Measurements from ENCODE around the gene KIAA0513.

The KIAA0513 gene

DNA sequence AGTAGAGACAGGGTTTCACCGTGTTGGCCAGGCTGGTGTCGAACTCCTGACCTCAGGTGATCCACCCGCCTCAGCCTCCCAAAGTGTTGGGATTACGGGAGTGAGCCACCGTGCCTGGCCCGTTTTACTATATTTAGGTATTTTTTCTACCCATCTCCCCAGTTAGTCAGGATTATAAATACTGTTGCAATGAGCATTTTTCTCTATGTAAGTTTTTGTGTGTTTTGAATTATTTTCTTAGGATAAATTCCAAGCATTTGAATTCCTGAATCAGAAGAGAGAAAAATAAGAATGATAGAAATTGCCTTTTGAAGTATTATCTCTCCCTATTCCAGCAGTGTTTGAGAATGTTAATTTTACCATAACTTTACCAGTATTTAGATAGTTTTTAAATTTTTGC lies 36.6 kb downstream of the KIAA0513 start:
- H3K27ac ChIP-seq (ENCODE audit: low read depth, low read length, poor library complexity, severe bottlenecking) = no peak overlapping the region
- no peaks in the 10 kb centered on the region for H3K4me1 ChIP-seq (ENCODE audit: insufficient read depth, low read length, severe bottlenecking)
- no peaks in the 10 kb centered on the region for H3F3A ChIP-seq (ENCODE audit: insufficient read depth, low read length)
- no peak overlapping the region for H3K9ac ChIP-seq (ENCODE audit: low read length)
- no peaks in the 10 kb centered on the region for H3K36me3 ChIP-seq (ENCODE audit: insufficient read depth, low read length)
- H3K27me3 ChIP-seq (ENCODE audit: insufficient read depth, low read length) = 0 out of 2 replicates have a peak, but pooled peaks cover 7% of the 10 kb centered on the region
- no peak for TF ChIP-seq EZH2 (IDR thresholded peaks at IDR 0.05; ENCODE audit: borderline replicate concordance, low read length)
- TF ChIP-seq, protein P1, sequence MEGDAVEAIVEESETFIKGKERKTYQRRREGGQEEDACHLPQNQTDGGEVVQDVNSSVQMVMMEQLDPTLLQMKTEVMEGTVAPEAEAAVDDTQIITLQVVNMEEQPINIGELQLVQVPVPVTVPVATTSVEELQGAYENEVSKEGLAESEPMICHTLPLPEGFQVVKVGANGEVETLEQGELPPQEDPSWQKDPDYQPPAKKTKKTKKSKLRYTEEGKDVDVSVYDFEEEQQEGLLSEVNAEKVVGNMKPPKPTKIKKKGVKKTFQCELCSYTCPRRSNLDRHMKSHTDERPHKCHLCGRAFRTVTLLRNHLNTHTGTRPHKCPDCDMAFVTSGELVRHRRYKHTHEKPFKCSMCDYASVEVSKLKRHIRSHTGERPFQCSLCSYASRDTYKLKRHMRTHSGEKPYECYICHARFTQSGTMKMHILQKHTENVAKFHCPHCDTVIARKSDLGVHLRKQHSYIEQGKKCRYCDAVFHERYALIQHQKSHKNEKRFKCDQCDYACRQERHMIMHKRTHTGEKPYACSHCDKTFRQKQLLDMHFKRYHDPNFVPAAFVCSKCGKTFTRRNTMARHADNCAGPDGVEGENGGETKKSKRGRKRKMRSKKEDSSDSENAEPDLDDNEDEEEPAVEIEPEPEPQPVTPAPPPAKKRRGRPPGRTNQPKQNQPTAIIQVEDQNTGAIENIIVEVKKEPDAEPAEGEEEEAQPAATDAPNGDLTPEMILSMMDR (IDR thresholded peaks at IDR 0.05; ENCODE audit: low read length) = no peak
- H3K9me2 ChIP-seq (ENCODE audit: low read depth, low read length) = no peaks in the 10 kb centered on the region
- H2AFZ ChIP-seq (ENCODE audit: low read length) = no peak overlapping the region
- no peak overlapping the region for H3K4me2 ChIP-seq (ENCODE audit: low read length)
- no peaks in the 10 kb centered on the region for H3K9me3 ChIP-seq (ENCODE audit: low read length)
- H3K79me2 ChIP-seq (ENCODE audit: insufficient read depth, low read length) = no peaks in the 10 kb centered on the region
- no peaks in the 10 kb centered on the region for H4K20me1 ChIP-seq (ENCODE audit: insufficient read depth, low read length)
- no peak overlapping the region for H3K4me3 ChIP-seq (ENCODE audit: low read depth, low read length, poor library complexity, severe bottlenecking)

DNA sequence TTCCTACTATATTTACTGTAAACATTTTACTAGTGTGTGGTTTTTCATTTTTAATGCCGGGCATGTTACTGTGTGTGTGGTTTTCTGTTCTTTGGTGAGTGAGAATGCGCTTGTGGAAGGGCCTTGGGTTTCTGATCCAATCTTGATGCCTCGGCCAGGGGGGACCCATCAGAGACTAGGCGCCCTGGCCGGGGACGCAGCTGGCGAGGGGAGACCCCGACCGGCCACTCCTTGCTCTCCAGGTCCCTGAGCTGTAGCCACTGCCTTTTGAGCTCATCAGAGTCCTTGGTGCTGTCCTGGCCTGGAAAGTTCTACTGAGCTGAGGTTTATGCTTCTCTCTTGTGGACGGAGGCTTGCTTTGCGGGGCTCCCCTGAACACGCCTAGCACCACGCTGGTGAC lies 37.5 kb downstream of the KIAA0513 start:
- H3K79me2 ChIP-seq (ENCODE audit: insufficient read depth, low read length) = no peaks in the 10 kb centered on the region
- H4K20me1 ChIP-seq (ENCODE audit: insufficient read depth, low read length) = no peaks in the 10 kb centered on the region
- H3F3A ChIP-seq (ENCODE audit: insufficient read depth, low read length) = no peaks in the 10 kb centered on the region
- H3K27ac ChIP-seq (ENCODE audit: low read depth, low read length, poor library complexity, severe bottlenecking) = no peak overlapping the region
- H3K4me3 ChIP-seq (ENCODE audit: low read depth, low read length, poor library complexity, severe bottlenecking) = no peak overlapping the region
- no peaks in the 10 kb centered on the region for H3K4me1 ChIP-seq (ENCODE audit: insufficient read depth, low read length, severe bottlenecking)
- H3K9me3 ChIP-seq (ENCODE audit: low read length) = no peaks in the 10 kb centered on the region
- TF ChIP-seq, protein P1 (IDR thresholded peaks at IDR 0.05; ENCODE audit: low read length) = no peak
- TF ChIP-seq EZH2 (IDR thresholded peaks at IDR 0.05; ENCODE audit: borderline replicate concordance, low read length) = no peak
- no peak overlapping the region for H3K9ac ChIP-seq (ENCODE audit: low read length)
- H2AFZ ChIP-seq (ENCODE audit: low read length) = no peak overlapping the region
- 0 out of 2 replicates have a peak, but pooled peaks cover 7% of the 10 kb centered on the region for H3K27me3 ChIP-seq (ENCODE audit: insufficient read depth, low read length)
- H3K9me2 ChIP-seq (ENCODE audit: low read depth, low read length) = no peaks in the 10 kb centered on the region
- no peaks in the 10 kb centered on the region for H3K36me3 ChIP-seq (ENCODE audit: insufficient read depth, low read length)
- H3K4me2 ChIP-seq (ENCODE audit: low read length) = no peak overlapping the region

DNA sequence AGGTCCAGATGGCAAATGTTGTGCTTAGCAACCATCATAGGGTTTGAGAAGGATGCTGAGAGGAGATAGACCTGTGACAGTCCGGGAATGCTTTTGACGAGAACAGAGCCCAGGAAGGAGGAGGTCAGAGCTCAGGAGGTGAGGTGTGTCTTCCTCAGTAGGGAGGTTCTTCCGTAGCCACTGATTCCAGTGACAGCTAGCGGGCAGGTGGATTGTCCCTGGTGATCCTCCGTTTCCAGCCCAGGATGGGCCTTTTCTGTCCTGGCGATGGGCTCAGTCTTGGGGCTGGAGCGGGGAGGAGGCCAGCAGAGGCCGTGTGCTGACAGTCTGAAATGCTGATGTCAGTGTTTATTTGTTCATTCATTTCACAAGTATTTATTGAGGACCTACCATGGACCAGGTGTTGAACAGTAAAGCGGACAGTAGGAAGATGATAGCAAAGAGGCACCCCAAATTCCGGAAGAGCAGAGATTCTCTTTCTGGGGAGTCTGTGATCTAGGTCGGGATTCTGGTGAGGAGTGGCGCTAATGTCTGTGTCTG lies 38.8 kb downstream of the KIAA0513 start:
- H3K4me3 ChIP-seq (ENCODE audit: low read depth, low read length, poor library complexity, severe bottlenecking) = no peak overlapping the region
- TF ChIP-seq, protein P1 (IDR thresholded peaks at IDR 0.05; ENCODE audit: low read length) = no peak
- TF ChIP-seq EZH2 (IDR thresholded peaks at IDR 0.05; ENCODE audit: borderline replicate concordance, low read length) = no peak
- no peak overlapping the region for H3K27ac ChIP-seq (ENCODE audit: low read depth, low read length, poor library complexity, severe bottlenecking)
- no peaks in the 10 kb centered on the region for H3K79me2 ChIP-seq (ENCODE audit: insufficient read depth, low read length)
- H3K9me2 ChIP-seq (ENCODE audit: low read depth, low read length) = no peaks in the 10 kb centered on the region
- no peak overlapping the region for H2AFZ ChIP-seq (ENCODE audit: low read length)
- no peak overlapping the region for H3K9ac ChIP-seq (ENCODE audit: low read length)
- H3K4me2 ChIP-seq (ENCODE audit: low read length) = no peak overlapping the region
- 0 out of 2 replicates have a peak, but pooled peaks cover 7% of the 10 kb centered on the region for H3K27me3 ChIP-seq (ENCODE audit: insufficient read depth, low read length)
- H3F3A ChIP-seq (ENCODE audit: insufficient read depth, low read length) = no peaks in the 10 kb centered on the region
- no peaks in the 10 kb centered on the region for H3K4me1 ChIP-seq (ENCODE audit: insufficient read depth, low read length, severe bottlenecking)
- no peaks in the 10 kb centered on the region for H4K20me1 ChIP-seq (ENCODE audit: insufficient read depth, low read length)
- no peaks in the 10 kb centered on the region for H3K9me3 ChIP-seq (ENCODE audit: low read length)
- H3K36me3 ChIP-seq (ENCODE audit: insufficient read depth, low read length) = no peaks in the 10 kb centered on the region

Measured in OCI-LY1 (cell line).